ENCODE data around the gene CAMSAP2. TPM values are rescaled to one million over a fixed set of nuclear protein-coding genes. Genes with fewer than 3 reads are reported as not detected.

Gene CAMSAP2
- polyA plus RNA-seq, 1 of the 3 experiments (the other 2 are of a cell fraction), result 5.5 TPM

GRCh38 chr1:200729863-200730262 is 8.8 kb upstream of the CAMSAP2 start:
- Histone ChIP-seq H3K27ac (ENCODE audit: low read depth in 2 of 2, low read length in 1 of 2) (peak overlapping the region in 1 of 2 experiments; percentile 22; a peak in 1 of 4 replicates), H4K20me1 (ENCODE audit: insufficient read depth) (no peaks in the 10 kb centered on the region), H3K79me2 (ENCODE audit: insufficient read depth) (no peaks in the 10 kb centered on the region), H3K4me3 (ENCODE audit: low read depth in 2 of 2, low read length in 1 of 2) (no peak overlapping the region), H3K27me3 (ENCODE audit: insufficient read depth) (no peaks in the 10 kb centered on the region), H3K9ac (no peak overlapping the region), H2AFZ (ENCODE audit: low read depth) (peak overlapping the region; percentile 81), H3K9me2 (no peaks in the 10 kb centered on the region), H3K4me2 (no peak overlapping the region), H3K36me3 (replicated peaks in 1 of 2; ENCODE audit: control insufficient read depth in 1 of 2, insufficient read depth in 2 of 2, low read length in 1 of 2) (no peaks in the 10 kb centered on the region), H3K9me3 (no peaks in the 10 kb centered on the region), H3F3A (replicated peaks; ENCODE audit: insufficient read depth) (no peaks in the 10 kb centered on the region), H3K4me1 (ENCODE audit: control insufficient read depth in 1 of 2, insufficient read depth in 2 of 2, low read depth in 1 of 2, low read length in 1 of 2) (peaks cover 0 to 2% of the 10 kb centered on the region in 2 experiments; a peak in 1 of 4 replicates)
- WGBS (ENCODE audit: low lambda C conversion rate), result 79% methylated on average over 3 of the region's 3 CpGs
- TF ChIP-seq CHD2 (IDR thresholded peaks at IDR 0.05; ENCODE audit: low read length, partially characterized antibody) (no peak), RAD21 (IDR thresholded peaks at IDR 0.05; ENCODE audit: low read length) (no peak), RFX5 (IDR thresholded peaks at IDR 0.05; ENCODE audit: low read length) (no peak), POLR2AphosphoS5 (IDR thresholded peaks at IDR 0.05; ENCODE audit: low read depth, low read length) (no peak), GABPA (IDR thresholded peaks at IDR 0.05; ENCODE audit: low read depth) (no peak), EZH2phosphoT487 (IDR thresholded peaks at IDR 0.05; ENCODE audit: borderline replicate concordance, low read depth) (no peak)
- TF ChIP-seq, protein P1, sequence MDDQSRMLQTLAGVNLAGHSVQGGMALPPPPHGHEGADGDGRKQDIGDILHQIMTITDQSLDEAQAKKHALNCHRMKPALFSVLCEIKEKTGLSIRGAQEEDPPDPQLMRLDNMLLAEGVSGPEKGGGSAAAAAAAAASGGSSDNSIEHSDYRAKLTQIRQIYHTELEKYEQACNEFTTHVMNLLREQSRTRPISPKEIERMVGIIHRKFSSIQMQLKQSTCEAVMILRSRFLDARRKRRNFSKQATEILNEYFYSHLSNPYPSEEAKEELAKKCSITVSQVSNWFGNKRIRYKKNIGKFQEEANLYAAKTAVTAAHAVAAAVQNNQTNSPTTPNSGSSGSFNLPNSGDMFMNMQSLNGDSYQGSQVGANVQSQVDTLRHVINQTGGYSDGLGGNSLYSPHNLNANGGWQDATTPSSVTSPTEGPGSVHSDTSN (IDR thresholded peaks at IDR 0.05), result no peak
- TF ChIP-seq, protein P2, sequence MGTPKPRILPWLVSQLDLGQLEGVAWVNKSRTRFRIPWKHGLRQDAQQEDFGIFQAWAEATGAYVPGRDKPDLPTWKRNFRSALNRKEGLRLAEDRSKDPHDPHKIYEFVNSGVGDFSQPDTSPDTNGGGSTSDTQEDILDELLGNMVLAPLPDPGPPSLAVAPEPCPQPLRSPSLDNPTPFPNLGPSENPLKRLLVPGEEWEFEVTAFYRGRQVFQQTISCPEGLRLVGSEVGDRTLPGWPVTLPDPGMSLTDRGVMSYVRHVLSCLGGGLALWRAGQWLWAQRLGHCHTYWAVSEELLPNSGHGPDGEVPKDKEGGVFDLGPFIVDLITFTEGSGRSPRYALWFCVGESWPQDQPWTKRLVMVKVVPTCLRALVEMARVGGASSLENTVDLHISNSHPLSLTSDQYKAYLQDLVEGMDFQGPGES (IDR thresholded peaks at IDR 0.05; ENCODE audit: low read depth, low read length), result no peak
- TF ChIP-seq, protein P3, sequence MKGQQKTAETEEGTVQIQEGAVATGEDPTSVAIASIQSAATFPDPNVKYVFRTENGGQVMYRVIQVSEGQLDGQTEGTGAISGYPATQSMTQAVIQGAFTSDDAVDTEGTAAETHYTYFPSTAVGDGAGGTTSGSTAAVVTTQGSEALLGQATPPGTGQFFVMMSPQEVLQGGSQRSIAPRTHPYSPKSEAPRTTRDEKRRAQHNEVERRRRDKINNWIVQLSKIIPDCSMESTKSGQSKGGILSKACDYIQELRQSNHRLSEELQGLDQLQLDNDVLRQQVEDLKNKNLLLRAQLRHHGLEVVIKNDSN (IDR thresholded peaks at IDR 0.05; ENCODE audit: borderline replicate concordance, low read depth), result no peak
- TF ChIP-seq, protein P4, sequence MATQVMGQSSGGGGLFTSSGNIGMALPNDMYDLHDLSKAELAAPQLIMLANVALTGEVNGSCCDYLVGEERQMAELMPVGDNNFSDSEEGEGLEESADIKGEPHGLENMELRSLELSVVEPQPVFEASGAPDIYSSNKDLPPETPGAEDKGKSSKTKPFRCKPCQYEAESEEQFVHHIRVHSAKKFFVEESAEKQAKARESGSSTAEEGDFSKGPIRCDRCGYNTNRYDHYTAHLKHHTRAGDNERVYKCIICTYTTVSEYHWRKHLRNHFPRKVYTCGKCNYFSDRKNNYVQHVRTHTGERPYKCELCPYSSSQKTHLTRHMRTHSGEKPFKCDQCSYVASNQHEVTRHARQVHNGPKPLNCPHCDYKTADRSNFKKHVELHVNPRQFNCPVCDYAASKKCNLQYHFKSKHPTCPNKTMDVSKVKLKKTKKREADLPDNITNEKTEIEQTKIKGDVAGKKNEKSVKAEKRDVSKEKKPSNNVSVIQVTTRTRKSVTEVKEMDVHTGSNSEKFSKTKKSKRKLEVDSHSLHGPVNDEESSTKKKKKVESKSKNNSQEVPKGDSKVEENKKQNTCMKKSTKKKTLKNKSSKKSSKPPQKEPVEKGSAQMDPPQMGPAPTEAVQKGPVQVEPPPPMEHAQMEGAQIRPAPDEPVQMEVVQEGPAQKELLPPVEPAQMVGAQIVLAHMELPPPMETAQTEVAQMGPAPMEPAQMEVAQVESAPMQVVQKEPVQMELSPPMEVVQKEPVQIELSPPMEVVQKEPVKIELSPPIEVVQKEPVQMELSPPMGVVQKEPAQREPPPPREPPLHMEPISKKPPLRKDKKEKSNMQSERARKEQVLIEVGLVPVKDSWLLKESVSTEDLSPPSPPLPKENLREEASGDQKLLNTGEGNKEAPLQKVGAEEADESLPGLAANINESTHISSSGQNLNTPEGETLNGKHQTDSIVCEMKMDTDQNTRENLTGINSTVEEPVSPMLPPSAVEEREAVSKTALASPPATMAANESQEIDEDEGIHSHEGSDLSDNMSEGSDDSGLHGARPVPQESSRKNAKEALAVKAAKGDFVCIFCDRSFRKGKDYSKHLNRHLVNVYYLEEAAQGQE (IDR thresholded peaks at IDR 0.05; ENCODE audit: low read depth, low read length), result no peak
- ChIA-PET CTCF (no interaction called here), POLR2A (interaction anchor here (0.5 kb wide), 1 partner anchor 66 kb away, joined by 3 read pairs; no protein-coding TSS in a partner anchor)
- DNase-seq, result no peak
